DMS 273 (cell line): ENCODE results near the gene DDR1.
"Not testable (repeated sequence)": the region's sequence is repeated elsewhere in the genome, so short reads cannot be mapped to it uniquely, and the experiment has no call there.

Experiments
- DNase-seq: peaks from one replicate; lab custom pipeline; 2025; ENCODE audit not compliant: unreplicated experiment; lab: John Stamatoyannopoulos, UW

Gene DDR1

DNA sequence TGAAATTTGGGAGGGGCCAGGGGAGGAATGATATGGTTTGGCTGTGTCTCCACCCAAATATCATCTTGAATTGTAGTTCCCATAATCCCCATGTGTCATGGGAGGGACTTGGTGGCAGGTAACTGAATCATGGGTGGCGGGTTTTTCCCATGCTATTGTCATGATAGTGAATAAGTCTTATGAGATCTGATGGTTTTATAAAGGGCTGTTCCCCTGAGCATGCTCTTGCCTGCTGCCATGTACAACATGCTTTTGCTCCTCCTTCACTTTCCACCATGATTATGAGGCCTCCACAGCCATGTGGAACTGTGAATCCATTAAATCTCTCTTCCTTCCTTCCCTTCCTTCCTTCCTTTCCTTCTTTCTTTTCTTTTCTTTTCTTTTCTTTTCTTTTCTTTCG, 31.9 kb upstream of the DDR1 start:
- not testable (repeated sequence) for DNase-seq

DNA sequence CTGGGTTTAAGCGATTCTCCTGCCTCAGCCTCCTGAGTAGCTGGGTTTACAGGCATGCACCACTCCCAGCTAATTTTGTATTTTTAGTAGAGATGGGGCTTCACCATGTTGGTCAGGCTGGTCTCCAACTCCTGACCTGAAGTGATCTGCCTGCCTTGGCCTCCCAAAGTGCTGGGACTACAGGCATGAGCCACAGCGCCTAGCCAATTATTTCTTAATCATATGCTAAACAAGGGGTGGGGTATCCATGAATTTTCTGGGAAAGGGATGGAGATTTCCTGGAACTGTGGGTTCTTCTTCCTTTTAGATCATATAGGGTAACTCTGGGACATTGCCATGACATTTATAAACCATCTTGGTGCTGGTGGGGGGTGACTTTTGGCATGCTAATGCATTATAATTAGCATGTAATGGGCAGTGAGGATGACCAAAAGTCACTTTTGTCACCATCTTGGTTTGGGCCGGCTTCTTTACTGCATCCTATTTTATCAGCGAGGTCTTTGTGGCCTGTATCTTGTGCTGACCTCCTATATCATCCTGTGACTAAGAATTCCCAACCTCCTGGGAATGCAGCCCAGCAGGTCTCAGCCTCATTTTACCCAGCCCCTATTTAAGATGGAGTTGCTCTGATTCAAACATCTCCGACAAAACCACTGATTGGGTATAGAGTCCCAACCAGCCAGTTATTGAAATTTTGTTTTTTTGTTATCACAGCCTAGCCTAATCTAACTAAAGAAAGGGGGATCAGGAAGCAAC, 29.9 kb upstream of the DDR1 start:
- no peak for DNase-seq

DNA sequence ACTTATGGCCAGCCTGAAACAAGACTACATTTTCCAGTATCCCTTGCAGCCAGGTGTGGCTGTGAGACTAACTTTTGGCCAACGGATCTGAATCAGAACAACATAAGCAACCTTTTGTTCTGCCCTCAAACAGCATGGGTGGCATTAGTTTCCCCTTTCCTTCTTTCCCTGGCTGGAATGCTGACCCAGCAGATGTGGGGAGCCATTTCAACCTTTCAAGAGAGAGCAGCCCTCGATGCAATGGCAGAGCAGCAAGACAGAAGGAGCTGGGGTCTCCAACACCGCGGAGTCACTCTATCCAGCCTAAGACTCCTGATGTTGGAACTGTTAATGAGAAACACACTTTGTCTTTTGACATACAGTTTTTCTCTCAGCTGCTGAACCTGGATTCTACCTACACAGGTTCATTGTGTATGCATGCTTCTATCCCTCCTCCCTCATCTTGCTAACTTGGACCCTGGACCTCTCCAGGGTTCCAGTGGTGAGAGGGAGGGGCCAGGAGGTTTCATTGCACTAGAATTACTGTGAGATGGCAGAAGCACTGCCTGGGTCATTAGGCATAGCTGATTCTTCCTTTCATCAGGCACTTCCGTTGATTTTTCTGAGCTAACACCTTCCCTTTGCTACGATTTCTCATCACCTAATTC, 28.8 kb upstream of the DDR1 start:
- DNase-seq: no peak

DNA sequence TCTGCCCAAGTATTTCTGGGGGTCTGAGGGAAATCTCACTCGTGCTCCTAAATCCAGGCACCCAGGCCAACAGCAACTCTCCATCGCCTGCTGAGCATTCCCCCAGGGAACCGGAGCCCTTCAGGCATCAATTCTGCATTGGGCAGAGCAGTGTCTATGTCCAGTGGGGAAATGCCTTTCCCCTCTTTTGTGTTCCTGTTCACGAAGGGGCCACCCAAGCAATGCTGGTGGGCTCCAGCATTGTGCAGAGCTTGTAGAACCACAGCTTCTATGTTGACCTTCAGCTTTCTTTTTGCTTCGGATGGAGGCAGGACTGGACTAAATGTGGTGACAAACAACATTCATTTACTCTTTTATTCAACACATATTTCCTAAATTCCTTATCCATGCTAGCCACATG, 27.2 kb upstream of the DDR1 start:
- no peak for DNase-seq

DNA sequence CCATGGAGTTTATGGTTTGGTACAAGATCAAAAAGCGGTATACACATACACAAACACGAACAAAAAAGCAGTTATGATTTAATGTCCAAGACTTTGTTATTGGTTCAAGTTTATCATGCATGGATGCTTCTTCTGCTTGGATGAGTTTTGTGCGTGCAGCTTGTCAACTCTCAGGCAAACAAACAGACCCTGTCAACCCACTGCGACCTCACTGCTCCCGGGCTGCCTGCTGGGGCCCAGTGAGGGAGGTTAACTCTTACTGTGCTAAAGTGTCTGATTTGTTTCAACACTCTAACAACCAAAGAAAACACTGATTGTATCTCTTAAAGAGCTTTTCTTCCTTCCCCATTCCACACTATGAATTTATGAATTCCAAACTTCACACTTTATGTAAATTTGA, 26.8 kb upstream of the DDR1 start:
- DNase-seq: no peak

DNA sequence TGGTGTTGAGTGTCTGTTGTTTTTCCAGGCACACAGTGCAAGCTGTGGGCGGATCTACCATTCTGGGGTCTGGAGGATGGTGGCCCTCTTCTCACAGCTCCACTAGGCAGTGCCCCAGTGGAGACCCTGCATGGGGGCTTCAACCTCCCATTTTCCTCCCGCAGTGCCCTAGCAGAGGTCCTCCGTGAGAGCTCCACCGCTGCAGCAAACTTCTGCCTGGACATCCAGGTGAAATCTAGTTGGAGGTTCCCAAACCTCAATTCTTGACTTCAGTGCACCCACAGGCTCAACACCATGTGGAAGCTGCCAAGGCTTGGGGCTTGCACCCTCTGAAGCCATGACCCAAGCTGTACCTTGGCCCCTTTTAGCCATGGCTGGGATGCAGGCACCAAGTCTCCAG, 24.6 kb upstream of the DDR1 start:
- DNase-seq: not testable (repeated sequence)

DNA sequence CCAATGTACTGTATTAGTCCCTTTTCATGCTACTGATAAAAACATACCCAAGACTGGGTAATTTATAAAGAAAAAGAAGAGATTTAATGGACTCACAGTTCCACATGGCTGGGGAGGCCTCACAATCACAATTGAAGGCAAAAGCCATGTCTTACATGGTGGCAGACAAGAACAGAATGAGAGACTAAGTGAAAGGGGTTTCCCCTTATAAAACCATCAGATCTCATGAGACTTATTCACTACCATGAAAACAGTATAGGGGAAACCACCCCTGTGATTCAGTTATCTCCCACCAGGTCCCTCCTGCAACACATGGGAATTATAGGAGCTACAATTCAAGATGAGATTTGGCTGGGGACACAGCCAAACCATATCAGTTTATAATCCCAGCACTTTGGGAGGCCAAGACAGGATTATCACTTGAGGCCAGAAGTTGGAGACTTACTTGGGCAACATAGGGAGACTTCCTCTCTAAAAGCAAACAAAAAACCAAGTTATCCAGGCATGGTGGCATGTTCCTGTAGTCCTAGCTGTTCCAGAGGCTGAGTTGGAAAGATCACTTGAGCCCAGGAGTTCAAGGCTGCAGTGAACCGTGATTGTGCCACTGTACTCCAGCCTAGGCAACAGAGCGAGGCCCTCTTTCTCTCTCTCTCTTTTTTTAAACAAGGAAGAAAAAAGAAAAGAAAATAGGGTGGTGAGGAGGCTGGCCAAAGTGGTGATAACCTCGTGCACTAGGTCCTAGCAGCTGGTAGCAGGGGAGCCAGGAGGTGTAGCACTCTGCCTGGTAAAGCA, 22.9 kb upstream of the DDR1 start:
- no peak for DNase-seq

DNA sequence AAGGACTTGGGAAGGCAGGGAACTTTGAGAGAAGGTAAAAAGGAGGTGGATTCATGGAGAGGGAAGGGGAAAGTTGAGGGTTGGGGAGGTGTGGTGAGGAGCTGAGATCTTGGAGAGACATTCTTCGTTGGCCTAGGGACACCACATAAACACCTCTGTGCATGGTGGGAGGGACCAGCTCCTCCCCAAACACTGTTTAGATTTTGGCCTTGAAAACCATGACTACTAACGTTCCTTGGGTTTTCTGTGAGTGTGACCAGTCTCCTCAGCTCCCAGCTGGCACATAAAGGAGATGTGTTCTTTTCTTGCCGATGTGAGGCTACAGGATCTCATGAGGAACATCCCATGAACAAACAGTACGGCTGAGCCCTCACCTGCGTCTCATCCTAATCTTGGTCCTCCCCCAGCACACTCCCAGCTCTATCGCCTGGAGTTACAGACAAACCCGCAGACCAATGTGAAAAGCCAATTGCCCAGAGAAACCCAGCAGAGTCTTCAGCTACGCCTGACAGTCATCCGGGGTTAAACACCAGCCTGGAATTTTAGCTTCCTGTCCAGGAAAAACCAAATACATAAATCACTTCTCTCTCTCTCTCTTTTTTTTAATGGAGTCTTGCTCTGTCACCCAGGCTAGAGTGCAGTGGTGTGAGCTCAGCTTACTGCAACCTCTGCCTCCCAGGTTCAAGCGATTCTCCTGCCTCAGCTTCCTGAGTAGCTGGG, 22.0 kb upstream of the DDR1 start:
- DNase-seq: no peak

DNA sequence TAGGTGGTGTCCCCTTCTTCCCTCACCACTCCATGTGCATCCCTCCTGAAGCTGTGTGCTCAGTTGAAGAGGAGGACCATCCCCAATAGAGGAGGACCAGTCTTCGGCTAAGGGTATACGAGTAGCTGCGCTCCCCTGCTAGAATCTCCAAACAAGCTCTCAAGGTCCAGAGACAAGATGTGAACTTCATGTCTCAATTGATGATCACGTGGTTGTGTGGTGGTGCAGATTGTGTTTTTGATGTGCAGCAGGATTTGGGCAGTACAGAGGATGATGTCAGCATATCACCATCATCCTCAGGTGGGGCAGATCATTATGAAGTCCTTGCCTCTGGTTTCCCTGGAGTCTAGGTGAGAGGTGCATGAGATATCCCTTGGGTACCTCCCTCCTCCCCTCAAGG, 20.0 kb upstream of the DDR1 start:
- no peak for DNase-seq

DNA sequence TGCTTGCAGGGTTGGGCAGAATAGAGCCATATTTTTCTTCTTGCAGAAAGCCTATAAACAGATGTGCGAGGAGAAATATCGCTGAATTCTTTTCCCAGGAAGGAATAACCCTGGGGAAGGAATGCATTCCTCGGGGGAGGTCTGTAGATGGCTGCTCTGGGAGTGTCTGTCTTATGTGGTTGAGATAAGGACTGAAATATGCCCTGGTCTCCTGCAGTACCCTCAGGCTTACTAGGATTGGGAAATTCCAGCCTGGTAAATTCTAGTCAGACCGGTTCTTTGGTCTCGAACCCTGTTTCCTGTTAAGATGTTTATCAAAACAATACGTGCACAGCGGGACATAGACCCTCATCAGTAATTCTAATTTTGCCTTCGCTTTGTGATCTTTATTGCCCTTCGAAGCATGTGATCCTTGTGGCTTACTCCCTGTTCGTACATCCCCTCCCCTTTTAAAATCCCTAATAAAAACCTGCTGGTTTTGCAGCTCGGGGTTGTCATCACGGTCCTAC, 15.0 kb upstream of the DDR1 start:
- DNase-seq: not testable (repeated sequence)

DNA sequence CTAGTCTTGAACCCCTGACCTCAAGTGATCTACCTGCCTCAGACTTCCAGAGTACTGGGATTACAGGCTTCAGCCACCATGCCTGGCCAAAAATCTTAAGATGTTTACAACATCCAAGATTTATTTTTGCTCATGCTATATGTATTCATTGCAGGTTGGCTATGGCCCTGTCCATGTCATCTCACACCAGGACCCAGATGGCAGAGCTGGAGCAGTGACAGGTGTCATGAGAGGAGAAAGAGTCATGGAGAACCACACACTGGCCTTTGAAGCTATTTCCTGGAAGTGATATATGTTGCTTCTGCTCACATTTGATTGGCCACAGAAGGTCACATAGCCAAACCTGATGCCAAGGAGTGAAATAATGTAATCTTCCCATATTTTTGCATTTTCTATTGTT, 13.8 kb upstream of the DDR1 start:
- DNase-seq: no peak

DNA sequence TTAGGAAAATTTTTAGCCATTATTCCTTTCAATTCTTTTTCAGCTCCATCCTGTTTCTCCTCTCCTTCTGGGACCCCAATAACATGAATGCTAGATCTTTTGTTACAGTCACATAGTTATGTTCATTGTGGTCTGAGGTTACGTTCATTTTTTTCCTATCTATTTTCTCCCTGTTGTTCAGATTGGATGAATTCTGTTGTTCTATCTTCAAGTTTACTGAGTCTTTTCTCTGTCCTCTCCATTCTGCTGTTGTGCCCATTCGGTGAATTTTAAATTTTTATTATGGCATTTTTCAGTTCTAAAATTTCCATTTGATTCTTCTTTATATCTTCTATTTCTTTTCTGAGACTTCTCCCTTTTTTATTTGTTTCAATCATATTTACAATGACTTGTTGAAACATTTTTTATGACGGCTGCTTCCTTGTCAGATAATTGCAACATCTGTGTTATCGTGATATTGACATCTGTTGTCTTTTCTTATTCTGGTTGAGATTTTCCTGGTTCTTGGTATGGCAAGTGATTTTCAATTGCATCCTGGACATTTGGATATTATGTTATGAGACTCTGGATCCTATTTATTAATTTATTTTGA, 12.6 kb upstream of the DDR1 start:
- DNase-seq: no peak

DNA sequence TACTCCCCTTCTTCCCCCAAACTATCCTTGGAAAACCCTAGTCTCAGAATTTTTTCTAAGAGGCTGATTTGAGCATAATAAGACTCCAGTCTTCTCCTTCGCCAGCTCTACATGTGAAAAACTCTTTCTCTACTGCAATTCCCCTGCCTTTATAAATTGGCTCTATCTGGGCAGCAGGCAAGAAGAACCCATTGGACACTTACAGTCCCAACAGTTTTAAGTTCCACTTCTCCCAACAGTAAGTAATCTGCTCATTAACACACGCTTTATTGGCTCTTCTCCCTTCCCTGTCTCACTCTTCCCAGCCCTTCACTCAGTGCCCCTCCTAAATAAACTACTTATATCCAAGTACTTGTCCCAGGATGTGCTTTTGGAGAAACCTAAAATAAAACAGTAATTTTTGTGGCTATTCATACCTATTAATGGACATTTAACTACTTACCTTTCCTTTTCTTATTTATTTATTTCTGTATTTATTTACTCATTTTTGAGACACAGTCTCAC, 11.1 kb upstream of the DDR1 start:
- DNase-seq: no peak

DNA sequence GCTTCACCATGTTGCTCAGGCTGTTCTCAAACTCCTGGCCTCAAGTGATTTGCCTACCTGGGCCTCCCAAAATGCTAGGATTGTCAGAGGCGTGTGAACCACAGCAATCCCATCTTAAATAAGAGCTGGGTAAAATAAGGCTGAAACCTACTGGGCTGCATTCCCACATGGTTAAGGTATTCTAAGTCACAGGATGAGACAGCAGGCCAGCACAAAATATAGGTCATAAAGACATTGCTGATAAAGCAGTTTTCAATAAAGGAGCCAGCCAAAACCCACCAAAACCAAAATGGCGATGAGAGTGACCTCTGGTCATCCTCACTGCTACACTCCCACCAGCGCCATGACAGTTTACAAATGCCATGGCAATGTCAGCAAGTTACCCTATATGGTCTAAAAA, 10.5 kb upstream of the DDR1 start:
- not testable (repeated sequence) for DNase-seq

DNA sequence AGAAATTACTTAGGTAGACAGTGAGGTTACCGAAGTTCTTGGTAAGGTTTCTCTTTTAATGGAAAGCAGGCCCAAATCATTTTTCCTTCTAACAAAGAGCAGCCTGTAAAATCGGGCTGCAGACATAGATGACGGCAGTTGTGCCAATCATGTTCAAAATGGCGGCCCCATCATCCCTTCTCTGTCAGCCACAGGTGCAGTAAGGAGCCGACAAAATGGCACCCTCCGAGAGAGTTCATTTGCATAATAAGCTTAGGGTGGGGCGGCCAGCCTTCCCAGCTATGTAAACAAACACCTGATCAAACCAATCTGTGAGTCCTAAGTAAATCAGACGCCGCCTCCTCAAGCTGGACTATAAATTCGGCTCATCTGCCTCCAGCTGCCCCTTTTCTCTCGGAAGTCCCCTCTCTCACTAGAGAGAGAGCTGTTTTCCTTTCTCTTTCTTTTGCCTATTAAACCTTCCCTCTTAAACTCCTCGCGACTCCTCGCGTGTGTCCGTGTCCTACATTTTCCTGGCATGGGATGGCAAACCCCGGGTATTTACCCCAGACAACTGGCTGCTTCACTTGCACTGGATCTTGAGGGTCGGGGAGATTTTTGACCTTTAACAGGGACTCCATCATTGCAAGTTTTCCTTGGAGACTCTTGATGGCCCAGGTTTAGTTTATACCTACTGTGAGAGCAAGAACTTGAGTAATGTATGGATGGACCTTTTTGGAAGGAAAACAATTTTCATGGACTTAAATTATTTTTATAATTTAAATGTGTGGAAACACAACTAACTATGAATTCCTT, 8.9 kb upstream of the DDR1 start:
- DNase-seq: peak; percentile 94

DNA sequence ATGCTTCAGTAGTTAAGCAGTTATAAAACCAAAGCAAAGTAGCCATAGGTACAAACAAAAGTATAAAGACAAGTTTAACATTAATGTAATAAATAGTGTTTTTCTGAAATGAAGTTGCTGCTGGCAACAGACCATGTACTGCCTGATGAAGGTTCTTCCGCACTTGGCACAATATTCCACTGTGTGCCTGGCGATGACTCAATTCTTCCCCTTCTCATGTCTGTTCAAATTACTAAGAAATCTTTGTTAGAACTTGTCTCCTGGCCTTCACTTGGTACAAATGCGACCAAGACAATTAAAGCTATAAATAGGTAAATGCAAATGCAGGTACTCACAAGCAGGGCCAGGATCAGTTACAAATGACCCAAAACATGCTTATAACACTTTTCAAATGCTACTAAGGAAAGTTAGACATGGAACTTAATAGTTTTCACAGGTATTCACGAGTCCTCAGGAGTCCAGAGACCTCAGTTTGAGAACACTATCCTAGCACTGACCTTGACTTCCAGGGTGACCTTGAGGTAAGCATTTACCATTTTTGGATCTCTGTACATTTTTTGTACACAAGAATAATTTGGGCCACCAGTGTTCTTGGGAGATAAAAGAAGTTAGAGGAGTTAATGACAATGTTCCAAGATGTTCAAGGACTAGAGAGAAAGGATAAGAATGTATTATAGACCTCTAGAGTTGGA, 8.1 kb upstream of the DDR1 start:
- peak; percentile 63 for DNase-seq

DNA sequence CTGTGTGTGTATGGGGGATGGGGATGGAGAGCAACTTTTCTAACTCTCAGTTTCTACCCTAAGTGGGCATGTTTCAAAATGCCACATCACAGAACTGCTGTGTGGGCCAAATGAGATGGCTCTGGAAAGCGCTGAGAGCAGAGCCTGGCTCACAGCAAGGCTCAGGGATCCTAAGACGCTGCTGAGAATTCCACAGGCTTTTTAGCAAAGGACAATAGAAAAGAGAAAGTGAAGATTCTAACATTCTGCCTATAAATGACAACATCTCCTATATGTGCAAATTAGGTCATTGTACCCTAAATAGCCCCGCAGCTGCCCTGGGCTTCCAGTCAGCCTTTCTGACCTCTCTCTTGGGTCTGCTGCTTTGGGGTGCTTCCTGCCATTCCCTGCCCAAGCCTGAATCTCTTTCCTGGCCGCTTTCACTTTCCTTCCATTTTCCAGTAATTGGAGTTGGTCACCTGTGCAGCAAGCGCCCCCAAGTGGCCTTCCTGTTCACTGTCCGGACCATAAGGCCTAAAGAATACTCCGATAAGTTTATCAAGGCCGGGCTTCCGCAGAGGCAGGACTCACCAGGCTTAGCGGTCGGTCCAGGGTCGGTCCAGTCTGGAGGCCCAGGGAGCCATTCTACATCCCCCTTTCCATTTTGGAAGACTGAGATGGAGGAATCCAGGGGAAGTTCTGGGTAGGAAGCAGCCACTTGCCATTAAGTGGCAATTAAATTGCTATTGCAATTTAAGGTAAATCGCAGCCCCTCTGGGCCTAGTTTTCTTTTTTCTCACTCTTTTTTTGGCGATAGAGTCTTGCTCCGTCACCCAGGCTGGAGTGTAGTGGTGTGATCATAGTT, 6.7 kb upstream of the DDR1 start:
- peak; percentile 93 for DNase-seq

DNA sequence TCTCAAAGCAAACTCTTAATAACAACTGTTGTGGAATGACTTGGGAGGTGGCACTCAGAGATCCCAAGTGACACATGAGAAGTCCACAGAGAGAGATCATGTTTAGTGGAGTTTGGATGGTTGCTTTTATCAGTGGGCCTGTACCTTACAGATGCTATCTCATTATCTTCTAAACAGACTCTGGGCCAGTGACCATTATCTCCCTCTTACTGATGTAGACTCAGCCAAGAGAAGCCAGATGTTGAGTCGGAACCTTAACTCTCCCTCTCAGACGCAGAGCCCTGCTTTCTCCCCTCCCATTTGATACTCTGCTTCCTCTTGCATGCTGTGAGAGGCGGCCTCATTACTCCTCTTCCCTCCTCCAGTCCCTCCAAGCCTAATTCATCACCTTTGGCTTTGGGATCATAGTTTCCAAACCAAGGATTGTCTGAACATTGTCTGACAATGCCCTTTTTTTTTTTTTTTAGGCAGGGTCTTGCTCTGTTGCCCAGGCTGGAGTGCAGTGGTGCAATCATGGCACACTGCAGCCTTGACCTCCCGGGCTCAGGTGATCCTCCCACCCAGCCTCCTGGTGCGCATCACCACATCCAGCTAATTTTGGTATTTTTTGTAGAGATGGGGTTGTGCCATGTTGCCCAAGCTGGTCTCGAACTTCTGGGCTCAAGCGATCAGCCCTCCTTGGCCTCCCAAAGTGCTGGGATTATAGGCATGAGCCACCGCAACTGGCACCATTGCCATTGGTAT, 4.5 kb upstream of the DDR1 start:
- no peak for DNase-seq
